ENCODE data around the gene ARHGEF28. TPM values are rescaled to one million over a fixed set of nuclear protein-coding genes. Genes with fewer than 3 reads are reported as not detected.

ARHGEF28 gene
- total and polyA plus RNA-seq, 10 of the 15 experiments (the other 5 are each of a cell fraction or from before 2014, with no cell fraction given), result 0.10 to 0.72 (median 0.22) TPM; not detected in 2

DNA sequence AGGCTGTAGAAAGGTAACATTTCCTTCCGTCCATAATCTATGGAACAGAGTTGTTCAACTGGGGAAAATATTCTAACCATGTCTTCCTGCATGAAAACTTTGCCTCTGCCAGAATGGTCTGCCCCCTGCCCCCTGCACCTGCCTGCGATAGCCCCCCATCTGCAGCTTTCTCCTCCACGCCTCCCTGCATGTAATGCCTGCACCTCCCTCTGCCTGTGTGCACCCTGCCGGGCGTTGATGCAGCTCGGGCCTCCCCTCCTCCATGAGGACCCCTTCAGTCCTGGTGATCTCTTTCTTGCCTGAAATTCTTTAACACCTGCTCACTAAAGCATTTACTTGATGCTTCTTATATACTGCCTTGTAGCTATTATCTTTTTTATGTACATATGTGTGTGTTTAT lies 266.2 kb downstream of the ARHGEF28 start (continued):
- TF ChIP-seq ZNF384 (IDR thresholded peaks at IDR 0.05; ENCODE audit: borderline replicate concordance, low read depth, low read length) (no peak), STAT3 (IDR thresholded peaks at IDR 0.05; ENCODE audit: low read depth, low read length) (no peak), SMARCA5 (IDR thresholded peaks at IDR 0.05) (no peak), E4F1 (IDR thresholded peaks at IDR 0.05; ENCODE audit: borderline replicate concordance, partially characterized antibody) (no peak)

DNA sequence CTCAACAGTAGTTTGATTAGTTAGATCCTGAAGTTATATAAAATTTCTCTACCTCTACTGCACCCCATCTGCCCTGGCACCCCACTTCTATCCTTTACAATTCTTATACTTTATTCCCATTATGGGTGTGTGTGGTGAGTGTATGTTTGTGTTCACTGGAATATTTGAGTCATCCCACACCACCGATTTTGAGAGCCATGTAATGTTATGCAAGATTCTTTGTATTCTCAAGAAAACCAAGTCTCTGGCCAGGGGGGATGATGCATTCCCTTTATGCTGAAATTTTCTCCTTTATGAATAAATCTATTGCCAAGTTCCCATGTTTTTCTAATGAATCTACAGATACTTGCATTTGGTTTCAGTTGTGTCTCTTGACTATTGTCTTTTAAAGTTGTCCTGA lies 266.8 kb downstream of the ARHGEF28 start:
- TF ChIP-seq, protein P1, sequence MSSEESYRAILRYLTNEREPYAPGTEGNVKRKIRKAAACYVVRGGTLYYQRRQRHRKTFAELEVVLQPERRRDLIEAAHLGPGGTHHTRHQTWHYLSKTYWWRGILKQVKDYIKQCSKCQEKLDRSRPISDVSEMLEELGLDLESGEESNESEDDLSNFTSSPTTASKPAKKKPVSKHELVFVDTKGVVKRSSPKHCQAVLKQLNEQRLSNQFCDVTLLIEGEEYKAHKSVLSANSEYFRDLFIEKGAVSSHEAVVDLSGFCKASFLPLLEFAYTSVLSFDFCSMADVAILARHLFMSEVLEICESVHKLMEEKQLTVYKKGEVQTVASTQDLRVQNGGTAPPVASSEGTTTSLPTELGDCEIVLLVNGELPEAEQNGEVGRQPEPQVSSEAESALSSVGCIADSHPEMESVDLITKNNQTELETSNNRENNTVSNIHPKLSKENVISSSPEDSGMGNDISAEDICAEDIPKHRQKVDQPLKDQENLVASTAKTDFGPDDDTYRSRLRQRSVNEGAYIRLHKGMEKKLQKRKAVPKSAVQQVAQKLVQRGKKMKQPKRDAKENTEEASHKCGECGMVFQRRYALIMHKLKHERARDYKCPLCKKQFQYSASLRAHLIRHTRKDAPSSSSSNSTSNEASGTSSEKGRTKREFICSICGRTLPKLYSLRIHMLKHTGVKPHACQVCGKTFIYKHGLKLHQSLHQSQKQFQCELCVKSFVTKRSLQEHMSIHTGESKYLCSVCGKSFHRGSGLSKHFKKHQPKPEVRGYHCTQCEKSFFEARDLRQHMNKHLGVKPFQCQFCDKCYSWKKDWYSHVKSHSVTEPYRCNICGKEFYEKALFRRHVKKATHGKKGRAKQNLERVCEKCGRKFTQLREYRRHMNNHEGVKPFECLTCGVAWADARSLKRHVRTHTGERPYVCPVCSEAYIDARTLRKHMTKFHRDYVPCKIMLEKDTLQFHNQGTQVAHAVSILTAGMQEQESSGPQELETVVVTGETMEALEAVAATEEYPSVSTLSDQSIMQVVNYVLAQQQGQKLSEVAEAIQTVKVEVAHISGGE (CRISPR knock-in tag; IDR thresholded peaks at IDR 0.05), result no peak
- TF ChIP-seq CHD1 (IDR thresholded peaks at IDR 0.05; ENCODE audit: low read depth, low read length) (no peak), RCOR1 (conservative IDR thresholded peaks at IDR 0.05; ENCODE audit: low read depth, low read length) (no peak), TCF7 (IDR thresholded peaks at IDR 0.05; ENCODE audit: borderline replicate concordance) (no peak), SIX5 (IDR thresholded peaks at IDR 0.05; ENCODE audit: low read depth, low read length, severe bottlenecking) (no peak), EZH2 (IDR thresholded peaks at IDR 0.05; ENCODE audit: borderline replicate concordance, control insufficient read depth, low read depth, low read length) (no peak), SMC3 (IDR thresholded peaks at IDR 0.05; ENCODE audit: borderline replicate concordance, low read length) (no peak)
- Histone ChIP-seq H3K4me1 (ENCODE audit: control insufficient read depth, insufficient read depth, low read length) (no peaks in the 10 kb centered on the region; the same call in 1 of the 2 replicates), H3K4me2 (ENCODE audit: control insufficient read depth, insufficient read depth) (no peak overlapping the region), H3K9ac (ENCODE audit: control insufficient read depth, insufficient read depth, low read length) (no peak overlapping the region), H2AFZ (ENCODE audit: control insufficient read depth, low read depth, low read length) (no peak overlapping the region), H3K79me2 (ENCODE audit: control insufficient read depth, insufficient read depth, low read length) (no peaks in the 10 kb centered on the region), H3K27ac (ENCODE audit: control insufficient read depth, insufficient read depth) (no peak overlapping the region), H3K9me3 (replicated peaks; ENCODE audit: control insufficient read depth, insufficient read depth, low read length) (no peaks in the 10 kb centered on the region; the same call in 2 of the 3 replicates), H4K20me1 (ENCODE audit: control insufficient read depth, insufficient read depth) (no peaks in the 10 kb centered on the region), H3K27me3 (replicated peaks in 1 of 2; ENCODE audit: control insufficient read depth in 2 of 2, insufficient read depth in 2 of 2, low read length in 1 of 2) (peaks cover 0 to 3% of the 10 kb centered on the region in 2 experiments; a peak in 2 of 4 replicates), H3K4me3 (no peak overlapping the region), H3K36me3 (ENCODE audit: control insufficient read depth in 2 of 2, insufficient read depth in 2 of 2, low read length in 1 of 2) (no peaks in the 10 kb centered on the region; a peak in 1 of 4 replicates)
- in situ Hi-C loops (cut with MboI), result no loop called here
- WGBS (ENCODE audit: insufficient coverage, insufficient replicate concordance, low lambda C conversion rate, missing lambda C conversion rate), result 0% methylated on average over 1 of the region's 1 CpG
- ATAC-seq, result no peak
- intact Hi-C loops (cut with micrococcal nuclease; ENCODE audit: unreplicated experiment), result no loop called here
- no peak for DNase-seq (ENCODE audit: low read depth, low spot score)
- ChIA-PET SMC1A (ENCODE audit: uncharacterized antibody, unreplicated experiment) (interaction anchor here (1.0 to 1.9 kb wide), 2 partner anchors 9 to 51 kb away, joined by 3 to 5 read pairs; no protein-coding TSS in a partner anchor), CTCF (interaction anchor here (0.6 to 3.1 kb wide), 3 partner anchors 10 to 396 kb away, joined by 3 to 11 read pairs (median 3); no protein-coding TSS in a partner anchor), POLR2A (no interaction called here), RAD21 (ENCODE audit: unreplicated experiment) (no interaction called here)
- BruUV-seq (replicated peaks), result no TSS peak
- no peak for FAIRE-seq

Data from GM12878 (cell line).